OCI-LY7 (cell line): ENCODE data around the gene RNASE12.

ENCODE experiments used
- EZH2phosphoT487 ChIP-seq: fragments of 200-600 bp; sonication (generic); IDR thresholded peaks from 2 replicates; pipeline ENCODE4 v1.6.1; 2018; ENCODE audit warnings: low read depth, borderline replicate concordance, mild to moderate bottlenecking, mixed run types, antibody characterized with exemption, low read length, moderate library complexity, mixed read lengths
- TF ChIP-seq, protein P1 (sequence below): fragments of 200-600 bp; sonication (generic); conservative IDR thresholded peaks from 2 replicates; pipeline ENCODE4 v1.5.1; 2014; ENCODE audit warnings: mild to moderate bottlenecking, antibody characterized with exemption, low read length, moderate library complexity, mixed read lengths

GRCh38 chr14:20568393-20568792, 22.8 kb downstream of the RNASE12 start:
- TF ChIP-seq, protein P1, sequence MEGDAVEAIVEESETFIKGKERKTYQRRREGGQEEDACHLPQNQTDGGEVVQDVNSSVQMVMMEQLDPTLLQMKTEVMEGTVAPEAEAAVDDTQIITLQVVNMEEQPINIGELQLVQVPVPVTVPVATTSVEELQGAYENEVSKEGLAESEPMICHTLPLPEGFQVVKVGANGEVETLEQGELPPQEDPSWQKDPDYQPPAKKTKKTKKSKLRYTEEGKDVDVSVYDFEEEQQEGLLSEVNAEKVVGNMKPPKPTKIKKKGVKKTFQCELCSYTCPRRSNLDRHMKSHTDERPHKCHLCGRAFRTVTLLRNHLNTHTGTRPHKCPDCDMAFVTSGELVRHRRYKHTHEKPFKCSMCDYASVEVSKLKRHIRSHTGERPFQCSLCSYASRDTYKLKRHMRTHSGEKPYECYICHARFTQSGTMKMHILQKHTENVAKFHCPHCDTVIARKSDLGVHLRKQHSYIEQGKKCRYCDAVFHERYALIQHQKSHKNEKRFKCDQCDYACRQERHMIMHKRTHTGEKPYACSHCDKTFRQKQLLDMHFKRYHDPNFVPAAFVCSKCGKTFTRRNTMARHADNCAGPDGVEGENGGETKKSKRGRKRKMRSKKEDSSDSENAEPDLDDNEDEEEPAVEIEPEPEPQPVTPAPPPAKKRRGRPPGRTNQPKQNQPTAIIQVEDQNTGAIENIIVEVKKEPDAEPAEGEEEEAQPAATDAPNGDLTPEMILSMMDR: no peak
- TF ChIP-seq EZH2phosphoT487: no peak
